AG04450 (cell line): ENCODE measurements around the gene BAIAP2L1. TPM values are rescaled to one million over a fixed set of nuclear protein-coding genes. Genes with fewer than 3 reads are reported as not detected.
A peak's percentile ranks its signal among the peaks of the same experiment; 100 is the strongest.

Experiments
- CTCF ChIA-PET: fragments of 300-600, 350-600 bp; formaldehyde crosslinking; extraction: SDS; loops from one replicate; lab custom pipeline; 2022; ENCODE audit warnings: antibody characterized with exemption, inconsistent platforms; lab: Charles Lee
- POLR2A ChIA-PET: fragments of 350-600 bp; formaldehyde crosslinking; extraction: SDS; loops from one replicate; lab custom pipeline; 2021; ENCODE audit warnings: antibody characterized with exemption, inconsistent platforms; lab: Yijun Ruan, JAX
- DNase-seq: peaks from one replicate; pipeline ENCODE4 v3.0.0-alpha.2; 2011; ENCODE audit warnings: low read depth, low spot score
- H3K27ac ChIP-seq: one replicate; pipeline ENCODE4 v1.5.1; 2012; ENCODE audit warnings: low read depth, low read length, control low read depth
- H3K27me3 ChIP-seq: one replicate; pipeline ENCODE4 v1.6.0; 2012; ENCODE audit warnings: low read length; ENCODE audit not compliant: control insufficient read depth, insufficient read depth
- H3K4me3 ChIP-seq: 2 replicates; pipeline ENCODE4 v1.5.1; 2011; ENCODE audit warnings: mild to moderate bottlenecking, low read depth, low read length, control low read depth
- H3K9me3 ChIP-seq: 2 replicates; pipeline ENCODE4 v1.5.1; 2012; ENCODE audit warnings: low read length; ENCODE audit not compliant: control insufficient read depth, insufficient read depth
- CTCF ChIP-seq: IDR thresholded peaks from 2 replicates; pipeline ENCODE4 v1.5.1; 2011; ENCODE audit warnings: low read depth, low read length, control low read depth, inconsistent platforms
- polyA plus RNA-seq: library from polyadenylated mRNA; depleted of rRNA; stranded (reverse); fragments of >200 nt; gene quantifications from 2 replicates; pipeline ENCODE4 v1.2.3, GENCODE V29; 2011

The BAIAP2L1 gene
- polyA plus RNA-seq, 1 experiment = 3.9 TPM

GRCh38 chr7:98282703-98283102, 118.2 kb downstream of the BAIAP2L1 start:
- Histone ChIP-seq H3K9me3 (no peaks in the 10 kb centered on the region; the same call in 1 of the 2 replicates), H3K27me3 (no peaks in the 10 kb centered on the region), H3K4me3 (peak overlapping the region; percentile 90), H3K27ac (no peak overlapping the region)
- POLR2A ChIA-PET = interaction anchor here (0.6 kb wide), 1 partner anchor 22 kb away, joined by 5 read pairs; no protein-coding TSS in a partner anchor
- DNase-seq = no peak
- CTCF ChIA-PET = no interaction called here
- TF ChIP-seq CTCF = no peak

GRCh38 chr7:98281757-98282606, 118.9 kb downstream of the BAIAP2L1 start:
- no peaks in the 10 kb centered on the region for H3K27me3 ChIP-seq
- peak overlapping the region; percentile 90 for H3K4me3 ChIP-seq
- H3K9me3 ChIP-seq = no peaks in the 10 kb centered on the region; the same call in 1 of the 2 replicates
- no peak for TF ChIP-seq CTCF
- POLR2A ChIA-PET = no interaction called here
- CTCF ChIA-PET = interaction anchor here (0.6 kb wide), 1 partner anchor 667 kb away, joined by 4 read pairs; no protein-coding TSS in a partner anchor
- H3K27ac ChIP-seq = peak overlapping the region; percentile 21
- no peak for DNase-seq

- peak; percentile 27 for DNase-seq
- ChIA-PET POLR2A (no interaction called here), CTCF (interaction anchor here (0.6 kb wide), 2 partner anchors 14 to 116 kb away, joined by 3 read pairs; no protein-coding TSS in a partner anchor)
- TF ChIP-seq CTCF = no peak
- no peaks in the 10 kb centered on the region for H3K27me3 ChIP-seq
- peak within 1 kb of the TSS; percentile 90 for H3K4me3 ChIP-seq
- H3K27ac ChIP-seq = peak within 1 kb of the TSS; percentile 21
- H3K9me3 ChIP-seq = no peaks in the 10 kb centered on the region; the same call in 1 of the 2 replicates
Observed at GRCh38 chr7:98280791-98281756, 119.8 kb downstream of the BAIAP2L1 start, which contains the start of gene BRI3. TSS of gene BRI3 (plus strand) at chr7:98281686. CDS start at chr7:98281796, 110 bp downstream.

GRCh38 chr7:98280296-98280695, 120.6 kb downstream of the BAIAP2L1 start:
- DNase-seq = no peak
- Histone ChIP-seq H3K27ac (no peak overlapping the region), H3K27me3 (no peaks in the 10 kb centered on the region), H3K9me3 (no peaks in the 10 kb centered on the region; the same call in 1 of the 2 replicates), H3K4me3 (no peak overlapping the region; the same call in 1 of the 2 replicates)
- ChIA-PET POLR2A (no interaction called here), CTCF (interaction anchor here (0.6 kb wide), 2 partner anchors 13 to 116 kb away, joined by 3 read pairs; no protein-coding TSS in a partner anchor)
- TF ChIP-seq CTCF = no peak
